Epithelial cell of proximal tubule (primary cell): ENCODE results near the gene MDGA2. TPM values are rescaled to one million over a fixed set of nuclear protein-coding genes. Genes with fewer than 3 reads are reported as not detected.

Experiments used
- DNase-seq: peaks from one replicate; pipeline ENCODE4 v3.0.0-alpha.2; 2011; ENCODE audit warnings: low read depth
- H3K4me3 ChIP-seq: 2 replicates; pipeline ENCODE4 v1.5.1; 2011; ENCODE audit warnings: low read depth, mild to moderate bottlenecking, low read length
- total RNA-seq: library from RNA; depleted of rRNA; stranded (reverse); fragments of >200 nt; gene quantifications from 2 replicates; pipeline ENCODE4 v1.2.3, GENCODE V29; 2015
- TF ChIP-seq, protein P1 (sequence below): conservative IDR thresholded peaks from 2 replicates; pipeline ENCODE4 v1.5.1; 2012; ENCODE audit warnings: low read depth, mild to moderate bottlenecking, low read length

Gene MDGA2
- total RNA-seq, 1 donor from 2014 or later: 0.23 TPM

DNA sequence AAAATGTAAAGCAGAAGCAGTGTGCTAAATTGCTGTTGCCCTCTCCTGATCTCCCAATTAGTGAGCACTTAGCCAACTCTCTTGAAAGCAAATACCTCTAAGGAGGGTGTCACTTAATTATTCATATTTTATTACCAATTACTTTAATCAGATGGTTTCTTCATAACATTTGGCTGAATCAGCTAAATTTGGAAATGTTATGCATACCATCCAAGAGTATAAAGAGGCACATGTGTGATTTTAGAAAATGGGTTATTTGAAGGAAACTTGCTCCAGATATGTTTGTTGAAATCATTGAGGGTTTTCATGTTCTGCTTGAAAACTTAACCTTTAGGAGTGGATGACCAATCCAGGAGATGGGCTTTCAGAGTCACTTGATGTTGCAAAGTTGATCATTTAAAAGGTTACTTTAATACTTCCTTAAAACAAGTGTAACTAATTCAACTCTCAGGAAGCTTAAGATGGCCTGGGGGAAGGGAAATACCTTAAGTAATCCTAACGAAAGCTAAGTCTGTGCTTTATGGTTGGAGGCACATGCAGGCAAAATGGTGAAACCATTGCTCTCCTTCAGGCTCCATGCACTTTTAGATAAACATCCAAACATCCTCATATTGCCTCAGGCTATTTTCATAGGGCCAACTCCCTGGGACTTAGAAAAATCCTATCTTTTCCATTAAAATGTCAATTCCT lies 434.5 kb downstream of the MDGA2 start:
- H3K4me3 ChIP-seq: no peak overlapping the region
- TF ChIP-seq, protein P1, sequence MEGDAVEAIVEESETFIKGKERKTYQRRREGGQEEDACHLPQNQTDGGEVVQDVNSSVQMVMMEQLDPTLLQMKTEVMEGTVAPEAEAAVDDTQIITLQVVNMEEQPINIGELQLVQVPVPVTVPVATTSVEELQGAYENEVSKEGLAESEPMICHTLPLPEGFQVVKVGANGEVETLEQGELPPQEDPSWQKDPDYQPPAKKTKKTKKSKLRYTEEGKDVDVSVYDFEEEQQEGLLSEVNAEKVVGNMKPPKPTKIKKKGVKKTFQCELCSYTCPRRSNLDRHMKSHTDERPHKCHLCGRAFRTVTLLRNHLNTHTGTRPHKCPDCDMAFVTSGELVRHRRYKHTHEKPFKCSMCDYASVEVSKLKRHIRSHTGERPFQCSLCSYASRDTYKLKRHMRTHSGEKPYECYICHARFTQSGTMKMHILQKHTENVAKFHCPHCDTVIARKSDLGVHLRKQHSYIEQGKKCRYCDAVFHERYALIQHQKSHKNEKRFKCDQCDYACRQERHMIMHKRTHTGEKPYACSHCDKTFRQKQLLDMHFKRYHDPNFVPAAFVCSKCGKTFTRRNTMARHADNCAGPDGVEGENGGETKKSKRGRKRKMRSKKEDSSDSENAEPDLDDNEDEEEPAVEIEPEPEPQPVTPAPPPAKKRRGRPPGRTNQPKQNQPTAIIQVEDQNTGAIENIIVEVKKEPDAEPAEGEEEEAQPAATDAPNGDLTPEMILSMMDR: no peak
- DNase-seq: no peak

DNA sequence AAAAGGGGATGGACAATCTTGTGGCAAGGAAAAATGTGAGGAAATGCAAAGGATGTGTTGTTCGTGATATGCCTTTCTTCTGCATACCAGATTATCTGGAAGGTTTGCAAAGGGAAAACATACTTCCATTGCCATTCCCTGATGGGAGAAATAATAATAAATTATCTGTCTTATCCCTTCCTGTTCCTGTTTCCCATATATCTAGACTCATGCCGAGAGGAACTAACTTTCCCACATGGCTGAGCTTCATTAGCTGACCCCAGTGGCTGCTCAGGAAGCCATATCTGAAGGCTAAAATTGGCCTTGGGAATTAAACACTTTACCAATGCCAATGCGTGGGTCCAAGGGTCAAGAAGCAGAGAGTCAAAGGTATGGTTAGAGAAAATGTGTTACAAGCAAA lies 439.8 kb downstream of the MDGA2 start:
- DNase-seq: no peak
- TF ChIP-seq, protein P1: no peak
- no peak overlapping the region for H3K4me3 ChIP-seq

DNA sequence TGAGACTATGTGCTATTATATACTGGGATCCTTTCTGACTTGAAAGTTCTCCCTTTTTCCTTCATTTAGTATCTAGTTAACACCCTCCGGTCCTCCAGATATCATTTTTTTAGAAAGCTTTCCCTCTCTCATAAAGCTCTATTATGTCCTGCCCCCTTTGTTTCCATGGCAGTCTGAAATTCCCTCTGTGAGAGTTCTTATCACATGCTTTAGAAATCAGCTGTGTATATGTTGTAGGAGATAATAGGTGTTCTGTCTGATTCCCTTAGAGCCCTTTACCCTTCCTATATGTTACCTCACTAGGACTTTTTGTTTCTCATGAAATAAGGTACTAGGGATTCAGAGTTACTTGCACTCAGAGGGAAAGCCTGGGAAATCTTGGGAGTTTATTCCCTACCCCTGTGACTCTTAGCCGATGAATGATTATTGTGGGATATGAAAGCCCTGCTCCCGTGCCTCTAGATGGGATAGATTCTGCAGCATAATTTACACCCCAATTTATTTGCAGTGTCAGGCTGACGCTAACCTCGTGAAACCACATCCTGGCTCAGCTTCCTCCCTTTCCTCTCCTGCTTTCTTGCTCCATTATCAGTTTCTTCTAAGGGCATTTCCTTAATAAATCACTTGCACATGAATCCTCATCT lies 448.4 kb downstream of the MDGA2 start:
- TF ChIP-seq, protein P1: no peak
- DNase-seq: no peak

DNA sequence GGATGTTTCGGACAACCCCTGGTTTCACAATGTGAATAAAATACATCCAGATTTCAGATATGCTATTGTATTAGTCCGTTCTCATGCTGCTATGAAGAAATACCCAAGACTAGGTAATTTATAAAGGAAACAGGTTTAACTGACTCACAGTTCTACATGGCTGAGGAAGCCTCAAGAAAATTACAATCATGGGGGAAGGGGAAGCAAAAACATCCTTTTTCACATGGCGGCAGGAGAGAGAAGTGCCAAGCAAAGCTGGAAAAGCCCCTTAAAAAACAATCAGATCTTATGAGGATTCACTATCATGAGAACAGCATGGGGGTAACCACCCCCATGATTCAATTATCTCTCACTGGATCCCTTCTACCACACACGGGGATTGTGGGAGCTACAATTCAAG lies 451.7 kb downstream of the MDGA2 start:
- TF ChIP-seq, protein P1: no peak
- no peak overlapping the region for H3K4me3 ChIP-seq
- DNase-seq: no peak

More for the DNA sequence above, 448.4 kb downstream of the MDGA2 start:
- no peak overlapping the region for H3K4me3 ChIP-seq

DNA sequence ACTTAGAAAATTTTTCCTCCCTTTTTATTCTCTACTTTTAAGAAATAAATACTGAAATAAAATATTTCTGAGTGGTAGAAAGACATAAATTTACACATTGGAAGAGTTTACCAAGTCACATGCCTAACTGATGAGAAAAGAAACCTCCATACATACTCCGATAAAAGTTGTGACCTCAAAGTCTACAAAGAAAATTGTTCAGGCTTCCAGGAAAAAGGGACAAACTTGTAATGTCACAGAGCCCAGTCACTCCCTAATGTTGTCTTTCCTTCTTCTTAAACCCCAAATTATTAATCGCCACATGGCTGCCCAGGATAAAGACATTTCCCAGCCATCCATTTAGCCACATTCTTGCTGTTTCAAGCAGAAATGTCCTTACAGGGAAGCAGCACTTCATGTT lies 455.3 kb downstream of the MDGA2 start:
- TF ChIP-seq, protein P1: no peak
- no peak overlapping the region for H3K4me3 ChIP-seq
- no peak for DNase-seq

DNA sequence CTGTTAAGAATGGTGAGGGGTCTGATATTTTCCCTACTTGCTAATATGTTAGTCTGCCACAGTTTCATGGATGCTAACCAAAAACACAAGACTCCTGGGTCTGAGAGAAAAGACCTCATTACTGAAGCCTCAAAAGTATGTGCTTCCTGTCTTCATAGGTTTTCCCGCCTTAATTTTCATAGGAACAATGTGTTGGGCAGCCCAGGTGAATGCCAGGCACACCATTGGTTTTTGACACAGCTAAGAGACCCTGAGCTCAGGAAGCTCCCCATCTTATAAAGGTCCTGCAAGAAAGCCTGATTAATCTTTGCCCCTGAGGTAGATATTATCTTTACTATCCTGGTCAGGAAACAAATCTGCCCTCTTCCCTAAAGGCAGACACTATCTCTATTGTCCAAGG lies 464.1 kb downstream of the MDGA2 start:
- TF ChIP-seq, protein P1: no peak
- DNase-seq: no peak
- no peak overlapping the region for H3K4me3 ChIP-seq

DNA sequence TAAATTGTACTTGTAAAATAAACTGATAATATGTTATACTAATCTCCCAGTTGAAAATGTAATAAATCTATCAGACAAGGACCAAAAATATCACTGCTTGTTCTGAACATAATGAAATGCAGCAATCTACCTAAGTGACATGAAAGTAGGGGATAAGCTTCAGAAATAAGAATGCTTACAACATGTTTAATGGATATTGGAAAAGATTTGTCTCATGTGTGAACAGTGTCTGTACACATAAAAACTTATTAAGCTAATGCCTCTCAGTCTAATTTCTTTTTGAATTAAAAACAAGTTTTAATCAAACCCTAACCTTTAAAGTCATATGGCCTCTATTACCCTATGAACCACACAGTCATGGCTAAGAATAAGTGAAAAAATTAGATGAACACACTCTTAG lies 465.3 kb downstream of the MDGA2 start:
- DNase-seq: no peak
- H3K4me3 ChIP-seq: no peak overlapping the region
- TF ChIP-seq, protein P1: no peak
